Right lobe of liver (tissue), 6 donors: ENCODE measurements around the gene CNIH2. TPM values are rescaled to one million over a fixed set of nuclear protein-coding genes. Genes with fewer than 3 reads are reported as not detected.

Experiments
- ATAC-seq, 4 donors: fragments of 200-7000 bp; cut with Tn5 transposase; one replicate each; pipeline ENCODE4 v1.9.1; 2020; ENCODE audit warnings: mild to moderate bottlenecking in 4 of 4, moderate library complexity in 4 of 4
- DNase-seq, 3 donors: peaks; one replicate each; pipeline ENCODE4 v3.0.0-alpha.2; 2020
- H3K27ac ChIP-seq, 3 donors: fragments of 200-600 bp; one replicate each; pipeline ENCODE4 v1.8.0; 2022
- H3K27me3 ChIP-seq, 2 donors: fragments of 200-600 bp; one replicate each; pipeline ENCODE4 v1.8.0; 2022
- H3K36me3 ChIP-seq, 4 donors: fragments of 200-600 bp; sonication (generic) in 1 of 4; one replicate each; pipeline versions ENCODE4 v1.5.1 to v1.8.0; 2017 to 2022; ENCODE audit warnings: control low read depth in 1 of 4
- H3K4me1 ChIP-seq, 4 donors: fragments of 200-600 bp; sonication (generic) in 1 of 4; one replicate each; pipeline versions ENCODE4 v1.5.1 to v1.8.0; 2017 to 2022; ENCODE audit warnings: control low read depth in 1 of 4
- H3K4me3 ChIP-seq, 3 donors: fragments of 200-600 bp; one replicate each; pipeline ENCODE4 v1.8.0; 2022
- H3K9me3 ChIP-seq, 4 donors: fragments of 200-600 bp; sonication (generic) in 1 of 4; one replicate each; pipeline versions ENCODE4 v1.5.1 to v1.8.0; 2017 to 2022; ENCODE audit warnings: control low read depth in 1 of 4
- CTCF ChIP-seq, 4 donors: fragments of 200-600 bp in 3 of 4; fragments of 450-650 bp in 1 of 4; IDR thresholded peaks; one replicate each; pipeline versions ENCODE4 v1.5.1 to v1.8.0; 2016 to 2022; ENCODE audit warnings: antibody characterized with exemption in 4 of 4, mild to moderate bottlenecking in 2 of 4
- POLR2A ChIP-seq: fragments of 450-650 bp; IDR thresholded peaks from one replicate; pipeline ENCODE4 v1.6.1; 2017; ENCODE audit warnings: antibody characterized with exemption, mild to moderate bottlenecking
- WGBS: methylation state at CpG from one replicate; pipeline ENCODE4 v1.1.6; 2018; ENCODE audit warnings: low coverage, low lambda C conversion rate; ENCODE audit not compliant: insufficient coverage; ENCODE audit errors: missing lambda C conversion rate; 5-methylcytosine and 5-hydroxymethylcytosine counted together
- intact Hi-C, 2 donors: fragments of 100-400 bp; cut with DNase I; formaldehyde crosslinking; loops; one replicate each; pipeline versions ENCODE4 v1.11.2 to v1.14.1; 2022
- long read RNA-seq: library from polyadenylated mRNA; unstranded; transcript quantifications from one replicate; pipeline ENCODE4 v2.0.0, GENCODE V29; 2019
- total RNA-seq, 6 experiments: library from RNA; depleted of rRNA in 2 of 6; stranded (reverse); fragments of >200 nt in 2 of 6; fragmentation: NEBNext Ultra II Directional in 3 of 6; extraction: Animal tissue kit (Norgen Biotek cat#: 25700) in 3 of 6; gene quantifications; one replicate each; pipeline versions ENCODE4 v1.1.0 to v1.2.4, GENCODE V29; 2016 to 2023
- donor health status: DM: no; HTN: yes; CAD: no.
- donor health status: DM: no; HTN: no; CAD: no.
- donor health status: DM: no; HTN: no; CAD: no.
- donor health status: DM: no; HTN: yes; CAD: no.
- donor health status: DM: no; HTN: yes; CAD: no.

Gene CNIH2
- total RNA-seq: under 1 TPM in 2 of 6 experiments, not detected in 4; 0.26 to 0.51 TPM
- long read RNA-seq: 0 reads

- Histone ChIP-seq H3K9me3 (no peaks in the 10 kb centered on the region), H3K27ac (no peak within 1 kb of the TSS), H3K36me3 (peaks cover 8 to 32% (median 16%) of the 10 kb centered on the region in 4 donors), H3K4me1 (peaks cover 0 to 5% (median 0%) of the 10 kb centered on the region in 4 donors), H3K4me3 (peak within 1 kb of the TSS in 2 of 3 donors; percentile 23 to 37), H3K27me3 (no peaks in the 10 kb centered on the region)
- 33% methylated on average over 1 of the region's 84 CpGs for WGBS
- intact Hi-C loops: no loop called here
- ATAC-seq (peak; percentile 26 to 53 (median 51)), DNase-seq (peak in 2 of 3 donors; percentile 55 to 64)
- TF ChIP-seq POLR2A: peak; percentile 15
- TF ChIP-seq CTCF (IDR thresholded peaks at IDR 0.05): no peak
These were observed at the start of gene CNIH2 for GRCh38 chr11:66277471-66278362. Gene CNIH2, plus strand, starts transcription at chr11:66278175. Its CDS starts 282 bp downstream, at chr11:66278457.

- TF ChIP-seq POLR2A (no peak), CTCF (IDR thresholded peaks at IDR 0.05) (no peak)
- intact Hi-C loops: loop anchor here (10.0 kb wide), 1 partner anchor 56 kb away; the partner anchor contains the start of gene YIF1A (in 2 of the 2)
- no peak overlapping the region for H3K4me3 ChIP-seq
- DNase-seq (no peak), ATAC-seq (no peak)
- H3K36me3 ChIP-seq: peaks cover 0 to 5% (median 1%) of the 10 kb centered on the region in 4 donors
- H3K27me3 ChIP-seq: no peaks in the 10 kb centered on the region
- no peak overlapping the region for H3K27ac ChIP-seq
- H3K4me1 ChIP-seq: no peaks in the 10 kb centered on the region
- no peaks in the 10 kb centered on the region for H3K9me3 ChIP-seq
- WGBS: 71% methylated on average over 6 of the region's 6 CpGs
These were observed 49.5 kb upstream of the CNIH2 start for GRCh38 chr11:66228521-66228920.

DNA sequence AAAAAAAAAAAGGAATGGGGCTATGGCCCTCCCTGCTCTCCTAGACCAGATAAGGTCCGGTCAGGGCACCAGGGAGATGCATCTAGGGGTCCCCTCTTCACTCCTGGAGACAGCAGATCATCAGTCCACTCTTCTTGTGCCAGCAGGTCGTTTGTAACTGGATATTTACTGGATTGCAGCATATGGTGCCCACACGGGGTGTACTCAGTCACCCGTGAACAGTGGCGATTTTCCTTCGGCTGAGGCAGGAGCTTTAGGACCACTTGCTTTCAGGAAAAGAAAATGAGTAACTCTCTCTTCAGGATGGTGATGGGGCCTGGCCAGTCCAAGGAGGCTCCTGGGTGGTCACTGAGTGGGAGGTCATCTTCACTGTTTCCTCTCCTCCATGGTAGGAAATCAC lies 47.8 kb upstream of the CNIH2 start:
- no peak overlapping the region for H3K27ac ChIP-seq
- WGBS: no CpG with 5 or more reads among the region's 6 CpGs
- no peak for TF ChIP-seq CTCF (IDR thresholded peaks at IDR 0.05)
- H3K27me3 ChIP-seq: no peaks in the 10 kb centered on the region
- no peak overlapping the region for H3K4me3 ChIP-seq
- intact Hi-C loops: no loop called here
- H3K36me3 ChIP-seq: peaks cover 0 to 5% (median 1%) of the 10 kb centered on the region in 4 donors
- H3K4me1 ChIP-seq: no peaks in the 10 kb centered on the region
- no peak for ATAC-seq
- H3K9me3 ChIP-seq: no peaks in the 10 kb centered on the region
- no peak for DNase-seq

DNA sequence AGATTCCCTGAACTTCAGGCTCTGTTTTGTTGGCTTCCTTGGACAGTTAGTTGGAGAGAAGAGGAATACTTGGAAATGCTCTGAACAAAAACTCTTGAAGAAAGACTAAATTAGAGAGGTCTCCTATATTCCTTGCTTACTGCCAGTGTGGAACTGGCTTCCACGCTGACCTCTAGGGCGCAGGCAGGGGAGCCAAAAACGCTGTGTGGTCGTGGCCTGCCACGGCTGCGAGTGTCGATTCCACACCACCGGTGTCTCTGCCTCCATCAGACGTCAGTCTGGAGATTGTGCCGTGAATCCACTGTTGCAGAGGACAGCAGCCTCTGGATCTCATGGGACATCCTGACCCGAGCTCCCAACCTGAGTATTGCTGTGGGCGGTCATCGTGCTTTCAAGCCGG lies 47.0 kb upstream of the CNIH2 start:
- Histone ChIP-seq H3K9me3 (no peaks in the 10 kb centered on the region), H3K36me3 (peaks cover 0 to 5% (median 1%) of the 10 kb centered on the region in 4 donors), H3K4me3 (no peak overlapping the region), H3K27me3 (no peaks in the 10 kb centered on the region), H3K27ac (no peak overlapping the region), H3K4me1 (no peaks in the 10 kb centered on the region)
- DNase-seq (no peak), ATAC-seq (no peak)
- no peak for TF ChIP-seq CTCF (IDR thresholded peaks at IDR 0.05)
- no peak for TF ChIP-seq POLR2A
- WGBS: 95% methylated on average over 14 of the region's 14 CpGs
- intact Hi-C loops: no loop called here
